Activated CD4-positive, alpha-beta memory T cell treated with anti-CD3 and anti-CD28 coated beads for 36 hours (primary cell): ENCODE measurements around the gene CIRBP. TPM values are rescaled to one million over a fixed set of nuclear protein-coding genes. Genes with fewer than 3 reads are reported as not detected.

Experiments
- CTCF ChIA-PET: fragments of 350-600 bp; sonication (Branson Sonifier 250); formaldehyde crosslinking; loops from one replicate; lab custom pipeline; 2021; ENCODE audit warnings: antibody characterized with exemption, inconsistent platforms; lab: Charles Lee
- POLR2A ChIA-PET: fragments of 350-600 bp; sonication (Branson Sonifier 250); formaldehyde crosslinking; loops from one replicate; lab custom pipeline; 2021; ENCODE audit warnings: antibody characterized with exemption; lab: Charles Lee
- DNase-seq: peaks from one replicate; pipeline ENCODE4 v3.0.0-alpha.2; 2020
- H3K27ac Mint-ChIP-seq: one replicate; pipeline ENCODE4 v1.8.0; 2021; ENCODE audit warnings: mixed read lengths
- H3K27me3 Mint-ChIP-seq: one replicate; pipeline ENCODE4 v1.8.0; 2021; ENCODE audit warnings: mixed read lengths
- H3K36me3 Mint-ChIP-seq: one replicate; pipeline ENCODE4 v1.8.0; 2021; ENCODE audit warnings: mixed read lengths
- H3K4me1 Mint-ChIP-seq: one replicate; pipeline ENCODE4 v1.8.0; 2021; ENCODE audit warnings: low read depth, mixed read lengths
- H3K4me3 Mint-ChIP-seq: one replicate; pipeline ENCODE4 v1.8.0; 2021; ENCODE audit warnings: mild to moderate bottlenecking, mixed read lengths
- H3K9me3 Mint-ChIP-seq: one replicate; pipeline ENCODE4 v1.8.0; 2021; ENCODE audit warnings: mixed read lengths
- intact Hi-C: fragments of 100-400 bp; cut with micrococcal nuclease; formaldehyde crosslinking; loops from one replicate; pipeline ENCODE4 v1.15.1; 2023
- total RNA-seq, 2 experiments: library from RNA; stranded (reverse); gene quantifications; one replicate each; pipeline ENCODE4 v1.2.3, GENCODE V29; 2021

The CIRBP gene
- total RNA-seq, 2 experiments from 2014 or later: 171 to 173 TPM

GRCh38 chr19:1254530-1255185, 14.5 kb upstream of the CIRBP start:
- DNase-seq: no peak
- no peak overlapping the region for H3K4me3 Mint-ChIP-seq
- CTCF ChIA-PET: interaction anchor here (3.5 to 17.9 kb wide), 2 partner anchors 11 to 12 kb away, joined by 19 to 649 read pairs; partner anchors contain the start of gene ATP5F1D
- H3K27me3 Mint-ChIP-seq: no peaks in the 10 kb centered on the region
- intact Hi-C loops: no loop called here
- POLR2A ChIA-PET: interaction anchor here (1.6 kb wide), 1 partner anchor 14 kb away, joined by 5 read pairs; the partner anchor contains the start of gene CIRBP
- H3K9me3 Mint-ChIP-seq: no peaks in the 10 kb centered on the region
- peaks cover 55% of the 10 kb centered on the region for H3K36me3 Mint-ChIP-seq
- peaks cover 36% of the 10 kb centered on the region for H3K4me1 Mint-ChIP-seq
- H3K27ac Mint-ChIP-seq: peak overlapping the region; percentile 67

- Mint-ChIP-seq H3K4me1 (peaks cover 38% of the 10 kb centered on the region), H3K27ac (peak overlapping the region; percentile 67), H3K27me3 (no peaks in the 10 kb centered on the region), H3K4me3 (no peak overlapping the region), H3K9me3 (no peaks in the 10 kb centered on the region), H3K36me3 (peaks cover 52% of the 10 kb centered on the region)
- intact Hi-C loops: no loop called here
- DNase-seq: no peak
- POLR2A ChIA-PET: interaction anchor here (1.6 kb wide), 1 partner anchor 14 kb away, joined by 5 read pairs; the partner anchor contains the start of gene CIRBP
- CTCF ChIA-PET: interaction anchor here (3.5 to 17.9 kb wide), 2 partner anchors 12 kb away, joined by 19 to 649 read pairs; partner anchors contain the start of gene ATP5F1D
These were observed 13.7 kb upstream of the CIRBP start for GRCh38 chr19:1255186-1256161.

- DNase-seq: no peak
- no peaks in the 10 kb centered on the region for H3K9me3 Mint-ChIP-seq
- intact Hi-C loops: no loop called here
- H3K27me3 Mint-ChIP-seq: no peaks in the 10 kb centered on the region
- ChIA-PET CTCF (interaction anchor here (3.5 to 17.9 kb wide), 2 partner anchors 10 to 13 kb away, joined by 19 to 649 read pairs; partner anchors contain the start of gene ATP5F1D), POLR2A (no interaction called here)
- H3K27ac Mint-ChIP-seq: peak overlapping the region; percentile 97
- H3K4me1 Mint-ChIP-seq: peaks cover 44% of the 10 kb centered on the region
- peaks cover 46% of the 10 kb centered on the region for H3K36me3 Mint-ChIP-seq
- no peak overlapping the region for H3K4me3 Mint-ChIP-seq
These were observed 12.3 kb upstream of the CIRBP start for GRCh38 chr19:1256646-1257474.

GRCh38 chr19:1257475-1258162, 11.5 kb upstream of the CIRBP start:
- POLR2A ChIA-PET: interaction anchor here (4.0 kb wide), 1 partner anchor 12 kb away, joined by 35 read pairs; the partner anchor contains the start of gene CIRBP
- intact Hi-C loops: no loop called here
- peak overlapping the region; percentile 39 for H3K4me3 Mint-ChIP-seq
- CTCF ChIA-PET: interaction anchor here (3.5 to 17.9 kb wide), 2 partner anchors 9 to 14 kb away, joined by 19 to 649 read pairs; partner anchors contain the start of gene ATP5F1D
- H3K27me3 Mint-ChIP-seq: no peaks in the 10 kb centered on the region
- peaks cover 42% of the 10 kb centered on the region for H3K36me3 Mint-ChIP-seq
- no peaks in the 10 kb centered on the region for H3K9me3 Mint-ChIP-seq
- peak; percentile 9 for DNase-seq
- peak overlapping the region; percentile 97 for H3K27ac Mint-ChIP-seq
- H3K4me1 Mint-ChIP-seq: peaks cover 49% of the 10 kb centered on the region

- peaks cover 42% of the 10 kb centered on the region for H3K36me3 Mint-ChIP-seq
- CTCF ChIA-PET: interaction anchor here (17.9 kb wide), 1 partner anchor 15 kb away, joined by 649 read pairs; the partner anchor contains the start of gene ATP5F1D
- H3K4me1 Mint-ChIP-seq: peaks cover 54% of the 10 kb centered on the region
These were observed 11.0 kb upstream of the CIRBP start for GRCh38 chr19:1258163-1258492.

GRCh38 chr19:1258707-1259205, 10.4 kb upstream of the CIRBP start:
- no peak for DNase-seq
- Mint-ChIP-seq H3K4me1 (peaks cover 52% of the 10 kb centered on the region), H3K27me3 (no peaks in the 10 kb centered on the region)

More at GRCh38 chr19:1258163-1258492, 11.0 kb upstream of the CIRBP start:
- no peaks in the 10 kb centered on the region for H3K27me3 Mint-ChIP-seq
- intact Hi-C loops: no loop called here
- H3K4me3 Mint-ChIP-seq: peak overlapping the region; percentile 39
- no peaks in the 10 kb centered on the region for H3K9me3 Mint-ChIP-seq
- DNase-seq: no peak
- POLR2A ChIA-PET: interaction anchor here (1.8 to 4.0 kb wide), 2 partner anchors 11 to 14 kb away, joined by 5 to 35 read pairs; partner anchors contain the start of gene CIRBP
- peak overlapping the region; percentile 97 for H3K27ac Mint-ChIP-seq

GRCh38 chr19:1259206-1259875, 9.8 kb upstream of the CIRBP start:
- ChIA-PET CTCF (interaction anchor here (1.4 to 17.9 kb wide), 2 partner anchors 10 to 16 kb away, joined by 3 to 649 read pairs; partner anchors contain the start of genes ATP5F1D and CIRBP), POLR2A (interaction anchor here (0.9 to 4.0 kb wide), 5 partner anchors 10 to 16 kb away, joined by 3 to 35 read pairs (median 4); partner anchors contain the start of genes CIRBP and FAM174C)
- DNase-seq: peak; percentile 84
- intact Hi-C loops: no loop called here
- Mint-ChIP-seq H3K27me3 (no peaks in the 10 kb centered on the region), H3K27ac (peak overlapping the region; percentile 97), H3K9me3 (no peaks in the 10 kb centered on the region), H3K36me3 (peaks cover 36% of the 10 kb centered on the region), H3K4me1 (peaks cover 51% of the 10 kb centered on the region), H3K4me3 (peak overlapping the region; percentile 94)

More at GRCh38 chr19:1258707-1259205, 10.4 kb upstream of the CIRBP start:
- CTCF ChIA-PET: interaction anchor here (1.4 to 17.9 kb wide), 2 partner anchors 10 to 15 kb away, joined by 3 to 649 read pairs; partner anchors contain the start of genes ATP5F1D and CIRBP
- peaks cover 37% of the 10 kb centered on the region for H3K36me3 Mint-ChIP-seq
- H3K4me3 Mint-ChIP-seq: peak overlapping the region; percentile 94
- POLR2A ChIA-PET: interaction anchor here (0.9 to 4.0 kb wide), 3 partner anchors 10 to 14 kb away, joined by 4 to 35 read pairs (median 5); partner anchors contain the start of gene CIRBP
- H3K27ac Mint-ChIP-seq: peak overlapping the region; percentile 97
- no peaks in the 10 kb centered on the region for H3K9me3 Mint-ChIP-seq
- intact Hi-C loops: no loop called here

GRCh38 chr19:1259876-1260748, 9.0 kb upstream of the CIRBP start:
- H3K36me3 Mint-ChIP-seq: peaks cover 28% of the 10 kb centered on the region
- intact Hi-C loops: loop anchor here (1.0 kb wide), 2 partner anchors 9 to 11 kb away; partner anchors contain the start of gene CIRBP
- peak overlapping the region; percentile 97 for H3K27ac Mint-ChIP-seq
- H3K4me1 Mint-ChIP-seq: peaks cover 46% of the 10 kb centered on the region
- DNase-seq: peak; percentile 81
- H3K27me3 Mint-ChIP-seq: no peaks in the 10 kb centered on the region
- H3K4me3 Mint-ChIP-seq: peak overlapping the region; percentile 94
- POLR2A ChIA-PET: interaction anchor here (1.4 to 4.0 kb wide), 4 partner anchors 9 to 15 kb away, joined by 3 to 35 read pairs (median 4); partner anchors contain the start of genes CIRBP and FAM174C
- no peaks in the 10 kb centered on the region for H3K9me3 Mint-ChIP-seq
- CTCF ChIA-PET: interaction anchor here (1.1 to 17.9 kb wide), 3 partner anchors 9 to 19 kb away, joined by 3 to 649 read pairs (median 3); partner anchors contain the start of genes ATP5F1D and CIRBP
